OCI-LY1 (cell line): ENCODE results near the gene LRRC8E.

Experiments
- H2AFZ ChIP-seq: fragments of 200-600 bp; sonication (generic), shearing (Covaris generic); 2 replicates; pipeline ENCODE4 v1.6.0; 2014; ENCODE audit warnings: antibody characterized with exemption, mild to moderate bottlenecking, low read length
- H3F3A ChIP-seq: fragments of 200-600 bp; sonication (generic), shearing (Covaris generic); 2 replicates; pipeline ENCODE4 v1.6.0; 2014; ENCODE audit warnings: mild to moderate bottlenecking, antibody characterized with exemption, low read length, moderate library complexity; ENCODE audit not compliant: insufficient read depth
- H3K27ac ChIP-seq: fragments of 200-600 bp; sonication (generic); 2 replicates; pipeline ENCODE4 v1.5.1; 2014; ENCODE audit warnings: low read length, mixed run types, mild to moderate bottlenecking, low read depth; ENCODE audit not compliant: poor library complexity, severe bottlenecking
- H3K27me3 ChIP-seq: fragments of 200-600 bp; sonication (generic); 2 replicates; pipeline ENCODE4 v1.6.0; 2014; ENCODE audit warnings: antibody characterized with exemption, mild to moderate bottlenecking, low read length, moderate library complexity; ENCODE audit not compliant: insufficient read depth
- H3K36me3 ChIP-seq: fragments of 200-600 bp; sonication (generic); 2 replicates; pipeline ENCODE4 v1.6.1; 2014; ENCODE audit warnings: mild to moderate bottlenecking, antibody characterized with exemption, low read length, moderate library complexity, mixed read lengths; ENCODE audit not compliant: insufficient read depth
- H3K4me1 ChIP-seq: fragments of 200-600 bp; sonication (generic); 2 replicates; pipeline ENCODE4 v1.5.1; 2014; ENCODE audit warnings: mild to moderate bottlenecking, low read length, moderate library complexity; ENCODE audit not compliant: insufficient read depth, severe bottlenecking
- H3K4me2 ChIP-seq: fragments of 200-600 bp; sonication (generic), shearing (Covaris generic); 2 replicates; pipeline ENCODE4 v1.6.1; 2014; ENCODE audit warnings: low read length
- H3K4me3 ChIP-seq: fragments of 200-600 bp; sonication (generic); 2 replicates; pipeline ENCODE4 v1.5.1; 2014; ENCODE audit warnings: low read length, low read depth, mild to moderate bottlenecking, mixed read lengths; ENCODE audit not compliant: poor library complexity, severe bottlenecking
- H3K79me2 ChIP-seq: fragments of 200-600 bp; shearing (Covaris generic); 2 replicates; pipeline ENCODE4 v1.6.1; 2016; ENCODE audit warnings: mixed run types, low read length, mixed read lengths; ENCODE audit not compliant: insufficient read depth
- H3K9ac ChIP-seq: fragments of 200-600 bp; sonication (generic), shearing (Covaris generic); 2 replicates; pipeline ENCODE4 v1.6.1; 2014; ENCODE audit warnings: mild to moderate bottlenecking, low read length, mixed read lengths
- H3K9me2 ChIP-seq: fragments of 200-600 bp; sonication (generic), shearing (Covaris generic); 2 replicates; pipeline ENCODE4 v1.6.1; 2014; ENCODE audit warnings: low read depth, mild to moderate bottlenecking, low read length, mixed read lengths
- H3K9me3 ChIP-seq: fragments of 200-600 bp; shearing (Covaris generic); 2 replicates; pipeline ENCODE4 v1.6.1; 2014; ENCODE audit warnings: low read length, mixed read lengths
- H4K20me1 ChIP-seq: fragments of 200-600 bp; sonication (generic), shearing (Covaris generic); 2 replicates; pipeline ENCODE4 v1.6.0; 2016; ENCODE audit warnings: mild to moderate bottlenecking, low read length; ENCODE audit not compliant: insufficient read depth
- EZH2 ChIP-seq: fragments of 200-600 bp; sonication (generic), shearing (Covaris generic); IDR thresholded peaks from 2 replicates; pipeline ENCODE4 v1.8.0; 2017; ENCODE audit warnings: borderline replicate concordance, mixed run types, mild to moderate bottlenecking, antibody characterized with exemption, low read length, moderate library complexity, mixed read lengths
- TF ChIP-seq, protein P1 (sequence below): fragments of 200-600 bp; sonication (generic), shearing (Covaris generic); IDR thresholded peaks from 2 replicates; pipeline ENCODE4 v1.5.1; 2017; ENCODE audit warnings: mild to moderate bottlenecking, antibody characterized with exemption, low read length, moderate library complexity, mixed read lengths

Gene LRRC8E

GRCh38 chr19:7864690-7865074, 23.6 kb upstream of the LRRC8E start:
- Histone ChIP-seq H3K27ac (no peak overlapping the region), H3K4me2 (no peak overlapping the region), H3K9me3 (no peaks in the 10 kb centered on the region), H3K4me1 (peaks cover 15% of the 10 kb centered on the region), H3K9ac (no peak overlapping the region), H3K4me3 (no peak overlapping the region), H3K9me2 (no peaks in the 10 kb centered on the region), H3K79me2 (no peaks in the 10 kb centered on the region), H4K20me1 (no peaks in the 10 kb centered on the region), H3K36me3 (no peaks in the 10 kb centered on the region), H3F3A (no peaks in the 10 kb centered on the region), H2AFZ (no peak overlapping the region), H3K27me3 (no peaks in the 10 kb centered on the region; the same call in 1 of the 2 replicates)
- TF ChIP-seq EZH2 = no peak
- TF ChIP-seq, protein P1, sequence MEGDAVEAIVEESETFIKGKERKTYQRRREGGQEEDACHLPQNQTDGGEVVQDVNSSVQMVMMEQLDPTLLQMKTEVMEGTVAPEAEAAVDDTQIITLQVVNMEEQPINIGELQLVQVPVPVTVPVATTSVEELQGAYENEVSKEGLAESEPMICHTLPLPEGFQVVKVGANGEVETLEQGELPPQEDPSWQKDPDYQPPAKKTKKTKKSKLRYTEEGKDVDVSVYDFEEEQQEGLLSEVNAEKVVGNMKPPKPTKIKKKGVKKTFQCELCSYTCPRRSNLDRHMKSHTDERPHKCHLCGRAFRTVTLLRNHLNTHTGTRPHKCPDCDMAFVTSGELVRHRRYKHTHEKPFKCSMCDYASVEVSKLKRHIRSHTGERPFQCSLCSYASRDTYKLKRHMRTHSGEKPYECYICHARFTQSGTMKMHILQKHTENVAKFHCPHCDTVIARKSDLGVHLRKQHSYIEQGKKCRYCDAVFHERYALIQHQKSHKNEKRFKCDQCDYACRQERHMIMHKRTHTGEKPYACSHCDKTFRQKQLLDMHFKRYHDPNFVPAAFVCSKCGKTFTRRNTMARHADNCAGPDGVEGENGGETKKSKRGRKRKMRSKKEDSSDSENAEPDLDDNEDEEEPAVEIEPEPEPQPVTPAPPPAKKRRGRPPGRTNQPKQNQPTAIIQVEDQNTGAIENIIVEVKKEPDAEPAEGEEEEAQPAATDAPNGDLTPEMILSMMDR = no peak

DNA sequence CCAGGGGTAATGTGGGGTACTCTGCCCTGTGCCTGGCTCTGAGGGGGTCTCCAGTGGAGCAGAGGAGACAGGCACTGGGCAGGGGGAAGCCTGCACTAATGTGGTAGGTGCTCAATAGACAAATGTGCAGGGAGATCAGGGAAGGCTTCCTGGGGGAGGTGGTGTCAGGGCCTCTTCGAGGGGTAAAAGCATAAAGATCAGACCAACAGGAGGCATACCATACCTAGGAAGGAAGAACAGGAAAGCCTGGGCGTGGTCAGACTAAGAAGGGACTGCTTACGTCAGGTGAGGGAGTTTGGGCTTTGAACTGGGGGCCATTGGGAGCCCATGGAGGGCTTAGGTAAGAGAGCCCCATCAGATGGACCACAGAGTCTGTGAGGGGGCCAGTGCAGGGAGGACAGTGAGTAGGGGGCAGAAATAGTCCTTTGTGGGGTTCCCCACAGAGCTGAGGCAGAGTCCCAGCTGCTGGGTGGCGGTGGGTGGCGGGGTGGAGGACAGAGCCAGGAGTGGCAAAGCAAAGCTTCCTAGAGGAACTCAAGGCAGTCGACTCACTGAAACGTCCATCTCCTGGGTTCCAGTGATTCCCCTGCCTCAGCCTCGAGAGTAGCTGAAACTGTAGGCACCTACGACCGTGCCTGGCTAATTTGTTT, 22.9 kb upstream of the LRRC8E start:
- Histone ChIP-seq H2AFZ (no peak overlapping the region), H3F3A (no peaks in the 10 kb centered on the region), H3K4me3 (no peak overlapping the region), H3K4me1 (peaks cover 18% of the 10 kb centered on the region), H3K36me3 (no peaks in the 10 kb centered on the region), H3K4me2 (no peak overlapping the region), H3K9me3 (no peaks in the 10 kb centered on the region), H3K79me2 (no peaks in the 10 kb centered on the region), H3K27me3 (no peaks in the 10 kb centered on the region), H3K9me2 (no peaks in the 10 kb centered on the region), H4K20me1 (no peaks in the 10 kb centered on the region), H3K9ac (no peak overlapping the region), H3K27ac (no peak overlapping the region)
- no peak for TF ChIP-seq EZH2
- TF ChIP-seq, protein P1 = no peak

GRCh38 chr19:7866399-7867091, 21.8 kb upstream of the LRRC8E start:
- Histone ChIP-seq H2AFZ (no peak overlapping the region), H3F3A (0 out of 2 replicates have a peak, but pooled peaks cover 3% of the 10 kb centered on the region), H3K4me1 (peaks cover 18% of the 10 kb centered on the region), H4K20me1 (no peaks in the 10 kb centered on the region), H3K27ac (no peak overlapping the region), H3K79me2 (no peaks in the 10 kb centered on the region), H3K27me3 (no peaks in the 10 kb centered on the region), H3K9me3 (no peaks in the 10 kb centered on the region), H3K4me3 (no peak overlapping the region), H3K36me3 (no peaks in the 10 kb centered on the region), H3K9me2 (no peaks in the 10 kb centered on the region), H3K9ac (no peak overlapping the region), H3K4me2 (no peak overlapping the region)
- TF ChIP-seq, protein P1 = no peak
